KMS-11 (cell line): ENCODE results near the gene IL31RA.

ENCODE experiments used
- H2AFZ ChIP-seq: fragments of 200-600 bp; sonication (generic); 2 replicates; pipeline ENCODE4 v1.6.1; 2016; ENCODE audit warnings: antibody characterized with exemption, mixed run types, low read depth
- H3K27ac ChIP-seq: fragments of 200-600 bp; sonication (generic); 2 replicates; pipeline ENCODE4 v1.6.1; 2016; ENCODE audit warnings: mild to moderate bottlenecking, mixed run types
- H3K27me3 ChIP-seq: fragments of 200-600 bp; sonication (generic); 2 replicates; pipeline ENCODE4 v1.6.1; 2017; ENCODE audit warnings: mild to moderate bottlenecking, low read depth, mixed run types, moderate library complexity; ENCODE audit not compliant: insufficient read depth
- H3K36me3 ChIP-seq: fragments of 200-600 bp; sonication (generic); 2 replicates; pipeline ENCODE4 v1.6.1; 2017; ENCODE audit warnings: mild to moderate bottlenecking, mixed run types; ENCODE audit not compliant: insufficient read depth
- H3K4me1 ChIP-seq: fragments of 200-600 bp; sonication (generic); 2 replicates; pipeline ENCODE4 v1.6.1; 2016; ENCODE audit warnings: mild to moderate bottlenecking, low read depth, mixed run types; ENCODE audit not compliant: poor library complexity, severe bottlenecking
- H3K4me2 ChIP-seq: fragments of 200-600 bp; sonication (generic); 2 replicates; pipeline ENCODE4 v1.7.0; 2016; ENCODE audit warnings: mild to moderate bottlenecking, mixed run types
- H3K4me3 ChIP-seq: fragments of 200-600 bp; sonication (generic); IDR thresholded peaks from 2 replicates; pipeline ENCODE4 v1.6.1; 2017; ENCODE audit warnings: low read depth, low read length, mixed read lengths; ENCODE audit not compliant: insufficient read depth
- H3K79me2 ChIP-seq: fragments of 200-600 bp; sonication (generic); 2 replicates; pipeline ENCODE4 v1.6.1; 2016; ENCODE audit warnings: low read depth, mixed run types; ENCODE audit not compliant: insufficient read depth
- H3K9ac ChIP-seq: fragments of 200-600 bp; sonication (generic); 2 replicates; pipeline ENCODE4 v1.6.1; 2016; ENCODE audit warnings: mild to moderate bottlenecking, mixed run types
- H4K20me1 ChIP-seq: fragments of 200-600 bp; sonication (generic); 2 replicates; pipeline ENCODE4 v1.6.1; 2016; ENCODE audit warnings: mild to moderate bottlenecking, mixed run types; ENCODE audit not compliant: insufficient read depth
- TF ChIP-seq, protein P1 (sequence below): fragments of 200-600 bp; sonication (generic); conservative IDR thresholded peaks from 2 replicates; pipeline ENCODE4 v1.6.1; 2017; ENCODE audit warnings: low read depth, mild to moderate bottlenecking, antibody characterized with exemption, low read length, moderate library complexity, mixed read lengths

IL31RA gene

DNA sequence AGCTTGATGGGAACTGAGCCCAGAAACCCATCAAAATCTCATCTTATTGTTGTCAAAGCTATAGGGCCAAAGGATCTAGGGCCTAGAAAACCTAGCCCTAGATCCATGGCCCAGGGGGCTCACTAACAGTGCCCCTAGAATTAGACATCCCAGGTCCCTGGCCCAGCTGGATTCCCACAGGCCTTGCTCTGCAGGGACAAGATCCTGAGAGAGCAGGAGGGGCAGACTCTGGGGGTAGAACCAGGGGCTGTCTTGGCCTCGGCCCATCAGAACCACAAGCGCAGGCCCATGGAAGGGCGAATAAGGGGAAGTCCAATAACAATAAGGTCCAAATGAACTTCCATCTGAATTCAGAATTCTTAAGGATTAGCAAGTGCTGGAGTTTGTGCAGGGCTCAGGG is 74.0 kb downstream of the IL31RA start:
- Histone ChIP-seq H3K4me1 (peaks cover 6% of the 10 kb centered on the region), H2AFZ (no peak overlapping the region), H3K4me2 (no peak overlapping the region), H3K79me2 (no peaks in the 10 kb centered on the region), H3K27ac (no peak overlapping the region), H3K27me3 (no peaks in the 10 kb centered on the region), H3K4me3 (no peak overlapping the region), H4K20me1 (no peaks in the 10 kb centered on the region), H3K36me3 (no peaks in the 10 kb centered on the region), H3K9ac (no peak overlapping the region)
- TF ChIP-seq, protein P1, sequence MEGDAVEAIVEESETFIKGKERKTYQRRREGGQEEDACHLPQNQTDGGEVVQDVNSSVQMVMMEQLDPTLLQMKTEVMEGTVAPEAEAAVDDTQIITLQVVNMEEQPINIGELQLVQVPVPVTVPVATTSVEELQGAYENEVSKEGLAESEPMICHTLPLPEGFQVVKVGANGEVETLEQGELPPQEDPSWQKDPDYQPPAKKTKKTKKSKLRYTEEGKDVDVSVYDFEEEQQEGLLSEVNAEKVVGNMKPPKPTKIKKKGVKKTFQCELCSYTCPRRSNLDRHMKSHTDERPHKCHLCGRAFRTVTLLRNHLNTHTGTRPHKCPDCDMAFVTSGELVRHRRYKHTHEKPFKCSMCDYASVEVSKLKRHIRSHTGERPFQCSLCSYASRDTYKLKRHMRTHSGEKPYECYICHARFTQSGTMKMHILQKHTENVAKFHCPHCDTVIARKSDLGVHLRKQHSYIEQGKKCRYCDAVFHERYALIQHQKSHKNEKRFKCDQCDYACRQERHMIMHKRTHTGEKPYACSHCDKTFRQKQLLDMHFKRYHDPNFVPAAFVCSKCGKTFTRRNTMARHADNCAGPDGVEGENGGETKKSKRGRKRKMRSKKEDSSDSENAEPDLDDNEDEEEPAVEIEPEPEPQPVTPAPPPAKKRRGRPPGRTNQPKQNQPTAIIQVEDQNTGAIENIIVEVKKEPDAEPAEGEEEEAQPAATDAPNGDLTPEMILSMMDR: no peak

DNA sequence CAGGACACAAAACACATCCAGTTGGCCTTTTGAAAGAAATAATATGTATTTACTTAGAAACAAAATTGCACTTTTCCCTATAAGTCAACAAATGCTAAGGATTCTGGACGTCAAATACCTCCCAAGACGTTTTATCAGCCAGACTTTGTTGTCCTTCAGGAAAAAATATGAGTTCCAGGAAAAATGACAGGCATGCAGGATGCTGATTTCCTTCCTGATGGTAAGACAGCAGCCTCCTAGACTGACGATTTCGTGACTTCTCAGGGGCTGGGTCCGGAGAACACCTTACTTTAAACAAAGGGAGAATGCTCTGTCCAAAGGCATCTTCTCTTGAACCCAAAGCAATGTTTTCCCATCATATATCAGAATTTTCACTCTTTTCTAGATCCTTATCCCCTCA is 74.6 kb downstream of the IL31RA start:
- Histone ChIP-seq H4K20me1 (no peaks in the 10 kb centered on the region), H3K9ac (no peak overlapping the region), H3K27me3 (no peaks in the 10 kb centered on the region), H3K4me2 (no peak overlapping the region), H3K79me2 (no peaks in the 10 kb centered on the region), H2AFZ (no peak overlapping the region), H3K27ac (no peak overlapping the region), H3K4me3 (no peak overlapping the region), H3K4me1 (peaks cover 11% of the 10 kb centered on the region), H3K36me3 (no peaks in the 10 kb centered on the region)
- TF ChIP-seq, protein P1: no peak

DNA sequence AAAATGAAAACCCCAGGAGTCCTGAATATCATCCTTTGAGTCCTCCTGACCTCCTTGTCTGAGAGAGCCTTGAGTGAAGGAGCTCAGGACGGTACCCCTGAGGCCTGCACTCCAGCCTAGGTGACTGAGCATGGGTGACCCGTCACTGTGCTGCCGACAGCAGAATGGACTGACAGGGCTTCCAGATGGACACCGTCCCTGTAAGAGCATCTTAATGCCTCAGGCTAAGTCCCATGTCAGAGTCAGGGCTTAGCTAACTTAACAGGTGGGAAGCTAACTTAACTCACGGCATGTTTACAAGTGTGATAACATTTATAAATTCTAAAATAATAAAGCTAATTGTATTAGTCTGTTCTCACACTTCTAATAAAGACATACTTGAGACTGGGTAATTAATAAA is 75.3 kb downstream of the IL31RA start:
- H2AFZ ChIP-seq: no peak overlapping the region
- peaks cover 19% of the 10 kb centered on the region for H3K4me1 ChIP-seq
- H3K36me3 ChIP-seq: no peaks in the 10 kb centered on the region
- no peaks in the 10 kb centered on the region for H4K20me1 ChIP-seq
- no peak overlapping the region for H3K4me3 ChIP-seq
- TF ChIP-seq, protein P1: no peak
- H3K79me2 ChIP-seq: no peaks in the 10 kb centered on the region
- H3K27me3 ChIP-seq: no peaks in the 10 kb centered on the region
- no peak overlapping the region for H3K27ac ChIP-seq
- H3K4me2 ChIP-seq: no peak overlapping the region
- no peak overlapping the region for H3K9ac ChIP-seq

DNA sequence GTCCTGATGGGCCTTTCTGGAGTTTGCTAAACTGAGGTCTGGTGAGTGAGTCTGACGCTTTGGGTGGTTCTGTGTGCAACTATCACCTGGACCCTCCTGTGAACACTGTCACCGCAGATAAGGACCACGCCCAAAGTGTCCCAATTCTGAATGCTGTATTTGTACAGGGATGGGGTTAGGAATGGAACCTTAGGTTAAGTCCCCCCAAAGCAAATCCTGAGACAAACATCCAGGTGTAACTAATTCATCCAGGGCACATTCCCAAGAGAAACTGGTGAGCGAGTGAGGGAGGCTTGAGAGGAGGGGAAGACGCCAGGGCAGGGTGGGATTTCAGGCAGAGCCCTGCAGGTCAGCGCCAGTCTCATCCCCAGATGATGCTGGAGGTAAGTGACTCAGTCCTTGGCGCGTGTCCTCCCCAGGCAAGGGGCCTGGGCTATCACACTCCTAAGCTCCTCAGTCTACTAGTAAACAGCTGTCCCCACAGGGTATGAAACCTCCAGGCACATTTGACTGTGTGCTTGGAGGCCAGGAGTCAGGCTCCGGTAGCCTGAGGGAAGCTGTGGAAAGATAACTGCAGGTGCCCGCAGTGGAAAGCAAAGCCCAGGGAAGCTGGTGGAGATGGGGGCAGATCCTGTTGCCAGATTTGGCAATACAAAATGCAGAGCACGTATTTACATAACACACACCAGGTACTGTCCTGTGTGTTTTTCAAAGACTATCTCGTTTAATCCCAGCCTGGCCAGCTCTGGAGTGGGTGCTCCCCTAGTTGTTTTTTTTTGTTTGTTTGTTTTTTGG is 76.9 kb downstream of the IL31RA start:
- Histone ChIP-seq H4K20me1 (no peaks in the 10 kb centered on the region), H3K27ac (no peak overlapping the region)

More for the DNA sequence above, 76.9 kb downstream of the IL31RA start:
- no peaks in the 10 kb centered on the region for H3K27me3 ChIP-seq
- no peak overlapping the region for H3K9ac ChIP-seq
- H2AFZ ChIP-seq: no peak overlapping the region
- H3K4me1 ChIP-seq: peaks cover 20% of the 10 kb centered on the region
- H3K79me2 ChIP-seq: no peaks in the 10 kb centered on the region
- H3K36me3 ChIP-seq: no peaks in the 10 kb centered on the region
- TF ChIP-seq, protein P1: no peak
- H3K4me2 ChIP-seq: no peak overlapping the region
- no peak overlapping the region for H3K4me3 ChIP-seq
